ENCODE data around the gene BFSP1. TPM values are rescaled to one million over a fixed set of nuclear protein-coding genes. Genes with fewer than 3 reads are reported as not detected.

Gene BFSP1
- total and polyA plus RNA-seq, 7 donors: 0.51 to 3.6 (median 1.2) TPM; not detected in 1

- no peaks in the 10 kb centered on the region for H3K27me3 ChIP-seq
- H3K4me3 ChIP-seq: no peak overlapping the region
- no peaks in the 10 kb centered on the region for H3K9me3 ChIP-seq
- no peaks in the 10 kb centered on the region for H3K4me1 ChIP-seq
- H3K36me3 ChIP-seq: no peaks in the 10 kb centered on the region
- 92 to 94% methylated on average over 5 of the region's 5 CpGs for WGBS, 2 donors
- no peak overlapping the region for H3K27ac ChIP-seq
- intact Hi-C loops (cut with DNase I): no loop called here
- DNase-seq: no peak
- TF ChIP-seq POLR2A (IDR thresholded peaks at IDR 0.05) (no peak), POLR2AphosphoS5 (IDR thresholded peaks at IDR 0.05) (no peak), CTCF (IDR thresholded peaks at IDR 0.05) (no peak)
These were observed 6.0 kb downstream of the BFSP1 start for GRCh38 chr20:17525132-17525531.

GRCh38 chr20:17524560-17524959, 6.6 kb downstream of the BFSP1 start:
- Histone ChIP-seq H3K4me3 (no peak overlapping the region), H3K27me3 (no peaks in the 10 kb centered on the region), H3K9me3 (no peaks in the 10 kb centered on the region), H3K4me1 (no peaks in the 10 kb centered on the region), H3K36me3 (no peaks in the 10 kb centered on the region), H3K27ac (no peak overlapping the region)
- TF ChIP-seq POLR2A (IDR thresholded peaks at IDR 0.05) (no peak), CTCF (IDR thresholded peaks at IDR 0.05) (no peak), EP300 (IDR thresholded peaks at IDR 0.05) (no peak), POLR2AphosphoS5 (IDR thresholded peaks at IDR 0.05) (no peak)
- WGBS, 2 donors: 72 to 76% methylated on average over 8 of the region's 8 CpGs
- no peak for DNase-seq
- intact Hi-C loops (cut with DNase I): no loop called here

- Histone ChIP-seq H3K36me3 (no peaks in the 10 kb centered on the region), H3K27ac (no peak overlapping the region), H3K9me3 (no peaks in the 10 kb centered on the region), H3K4me3 (no peak overlapping the region), H3K27me3 (no peaks in the 10 kb centered on the region), H3K4me1 (no peaks in the 10 kb centered on the region)
- TF ChIP-seq POLR2AphosphoS5 (IDR thresholded peaks at IDR 0.05) (no peak), POLR2A (IDR thresholded peaks at IDR 0.05) (no peak), CTCF (IDR thresholded peaks at IDR 0.05) (no peak), EP300 (IDR thresholded peaks at IDR 0.05) (no peak)
- WGBS, 2 donors: 86 to 91% methylated on average over 5 of the region's 5 CpGs
- intact Hi-C loops (cut with DNase I): no loop called here
- DNase-seq: peak; percentile 20
These were observed 7.9 kb downstream of the BFSP1 start for GRCh38 chr20:17523326-17523725.

- 70 to 87% methylated on average over 3 of the region's 3 CpGs for WGBS, 2 donors
- no peak for DNase-seq
- Histone ChIP-seq H3K9me3 (no peaks in the 10 kb centered on the region), H3K4me1 (no peaks in the 10 kb centered on the region), H3K36me3 (no peaks in the 10 kb centered on the region), H3K27me3 (no peaks in the 10 kb centered on the region), H3K27ac (no peak overlapping the region), H3K4me3 (no peak overlapping the region)
- no peak for TF ChIP-seq POLR2AphosphoS5 (IDR thresholded peaks at IDR 0.05)
- intact Hi-C loops (cut with DNase I): no loop called here
These were observed 8.7 kb downstream of the BFSP1 start for GRCh38 chr20:17522528-17522927.

GRCh38 chr20:17520583-17520982, 10.6 kb downstream of the BFSP1 start:
- H3K4me3 ChIP-seq: no peak overlapping the region
- no peaks in the 10 kb centered on the region for H3K36me3 ChIP-seq
- no peak for TF ChIP-seq CTCF (IDR thresholded peaks at IDR 0.05)
- no peak for TF ChIP-seq POLR2AphosphoS5 (IDR thresholded peaks at IDR 0.05)
- TF ChIP-seq EP300 (IDR thresholded peaks at IDR 0.05): no peak
- no peak for TF ChIP-seq POLR2A (IDR thresholded peaks at IDR 0.05)
- DNase-seq: no peak
- H3K27me3 ChIP-seq: no peaks in the 10 kb centered on the region
- no peaks in the 10 kb centered on the region for H3K9me3 ChIP-seq
- H3K4me1 ChIP-seq: no peaks in the 10 kb centered on the region
- intact Hi-C loops (cut with DNase I): no loop called here
- H3K27ac ChIP-seq: no peak overlapping the region
- 55 to 77% methylated on average over 3 of the region's 3 CpGs for WGBS, 2 donors

Measured in sigmoid colon (tissue), 7 donors.